Measurements from ENCODE around the gene MDM2. TPM values are rescaled to one million over a fixed set of nuclear protein-coding genes. Genes with fewer than 3 reads are reported as not detected.

The MDM2 gene
- total and polyA plus RNA-seq, 2 of the 13 experiments (the other 11 are each of a cell fraction or from before 2014, with no cell fraction given): 29.3 to 314 TPM

DNA sequence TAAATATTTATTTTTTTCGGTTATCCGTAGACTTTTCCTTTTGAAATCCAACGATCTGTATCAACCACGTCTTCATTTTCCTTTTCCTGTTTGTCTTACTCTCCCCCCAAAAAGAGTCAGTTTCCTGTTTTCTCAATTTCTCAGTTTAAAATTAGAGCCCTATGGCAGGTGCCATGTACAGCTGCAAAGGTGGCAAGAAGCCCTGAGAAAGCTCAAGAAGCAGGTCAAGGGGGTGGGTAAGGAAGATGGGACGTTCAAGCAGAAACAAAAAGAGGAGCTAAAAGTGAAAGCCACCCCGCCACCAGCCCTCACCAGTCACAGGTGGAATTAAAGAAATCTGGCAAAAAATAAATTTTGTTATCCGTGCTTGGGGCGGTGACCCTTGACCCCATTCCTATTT lies 35.3 kb upstream of the MDM2 start (continued):
- TF ChIP-seq NCOA2 (CRISPR knock-in tag; IDR thresholded peaks at IDR 0.05) (no peak), ZNF282 (IDR thresholded peaks at IDR 0.05; ENCODE audit: partially characterized antibody) (no peak)

DNA sequence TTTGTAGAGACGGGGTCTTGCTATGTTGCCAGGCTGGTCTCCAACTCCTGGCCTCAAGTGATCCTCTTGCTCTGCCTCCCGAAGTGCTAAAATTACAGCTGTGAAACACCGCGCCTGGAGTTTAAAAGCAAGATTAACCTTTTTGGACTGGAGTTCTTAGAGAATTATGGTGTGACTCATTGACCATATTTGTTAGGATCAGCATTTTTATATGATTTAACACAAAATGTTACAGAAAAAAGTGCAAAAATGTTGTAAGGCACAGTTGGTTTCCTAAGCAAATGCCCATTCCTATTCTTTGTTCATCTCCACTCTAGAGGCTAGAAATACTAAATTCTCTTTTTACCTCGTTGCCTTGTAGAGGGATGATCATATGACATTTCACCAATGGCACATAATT lies 34.4 kb upstream of the MDM2 start:
- CTCF ChIA-PET (ENCODE audit: low intra/inter-chr PET ratio, low total read pairs): no interaction called here
- ATAC-seq: no peak

DNA sequence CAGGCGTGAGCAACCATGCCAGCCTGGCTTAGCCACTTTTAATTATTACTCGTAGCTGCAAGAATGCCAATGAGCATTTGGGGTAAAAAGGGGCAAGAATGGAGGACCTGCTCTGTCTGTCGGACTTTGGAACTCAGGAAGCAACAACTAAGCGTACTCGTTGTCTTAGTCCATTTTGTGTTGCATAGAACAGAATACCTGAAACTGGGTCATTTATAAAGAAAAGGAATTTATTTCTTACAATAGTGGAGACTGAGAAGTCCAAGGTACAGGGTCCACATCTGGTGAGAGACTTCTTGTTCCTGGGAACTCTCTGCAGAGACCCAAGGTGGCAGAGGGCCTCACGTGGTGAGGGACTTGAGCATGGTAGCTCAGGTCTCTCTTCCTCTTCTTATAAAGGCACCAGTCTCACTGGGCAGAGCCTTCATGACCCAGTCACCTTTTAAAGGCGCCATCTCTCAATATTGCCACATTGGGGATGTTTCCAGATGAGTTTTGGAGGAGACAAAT lies 32.8 kb upstream of the MDM2 start:
- Histone ChIP-seq H3K36me3 (replicated peaks in 1 of 2; ENCODE audit: control insufficient read depth in 1 of 2, insufficient read depth in 2 of 2, low read length in 2 of 2) (no peaks in the 10 kb centered on the region; a peak in 2 of 5 replicates), H3K79me2 (ENCODE audit: insufficient read depth, low read length) (no peaks in the 10 kb centered on the region), H3K9me3 (ENCODE audit: low read length) (no peaks in the 10 kb centered on the region), H2AFZ (ENCODE audit: low read length) (no peak overlapping the region), H3K4me3 (replicated peaks in 1 of 3; ENCODE audit: insufficient read depth in 1 of 3, low read depth in 2 of 3, low read length in 3 of 3) (no peak overlapping the region), H3K4me2 (ENCODE audit: low read depth, low read length) (no peak overlapping the region), H3K27ac (ENCODE audit: extremely low read length, insufficient read depth, low read length) (no peak overlapping the region), H4K20me1 (ENCODE audit: insufficient read depth, low read length) (no peaks in the 10 kb centered on the region), H3K4me1 (ENCODE audit: insufficient read depth, low read length) (peaks cover 8% of the 10 kb centered on the region), H3K27me3 (ENCODE audit: control insufficient read depth in 1 of 2, insufficient read depth in 2 of 2, low read length in 2 of 2) (no peaks in the 10 kb centered on the region), H3K9ac (ENCODE audit: insufficient read depth, low read depth, low read length) (no peak overlapping the region)
- BruUV-seq (replicated peaks): no TSS peak
- POLR2A ChIA-PET: interaction anchor here (0.7 kb wide), 1 partner anchor 26 kb away, joined by 3 read pairs; no protein-coding TSS in a partner anchor
- CTCF ChIA-PET (ENCODE audit: low intra/inter-chr PET ratio, low total read pairs): no interaction called here
- FAIRE-seq: no peak
- intact Hi-C loops (cut with micrococcal nuclease; ENCODE audit: unreplicated experiment) (no loop called here), in situ Hi-C loops (cut with HindIII; ENCODE audit: extremely low pct_ligation_motif_present, low pct_unique_long_range_greater_than_20kb) (no loop called here)
- 96% methylated on average over 7 of the region's 7 CpGs for WGBS (ENCODE audit: low lambda C conversion rate)
- no peak for ATAC-seq
- no peak for DNase-seq (ENCODE audit: low spot score)
- TF ChIP-seq, protein P1, sequence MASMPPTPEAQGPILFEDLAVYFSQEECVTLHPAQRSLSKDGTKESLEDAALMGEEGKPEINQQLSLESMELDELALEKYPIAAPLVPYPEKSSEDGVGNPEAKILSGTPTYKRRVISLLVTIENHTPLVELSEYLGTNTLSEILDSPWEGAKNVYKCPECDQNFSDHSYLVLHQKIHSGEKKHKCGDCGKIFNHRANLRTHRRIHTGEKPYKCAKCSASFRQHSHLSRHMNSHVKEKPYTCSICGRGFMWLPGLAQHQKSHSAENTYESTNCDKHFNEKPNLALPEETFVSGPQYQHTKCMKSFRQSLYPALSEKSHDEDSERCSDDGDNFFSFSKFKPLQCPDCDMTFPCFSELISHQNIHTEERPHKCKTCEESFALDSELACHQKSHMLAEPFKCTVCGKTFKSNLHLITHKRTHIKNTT (CRISPR knock-in tag; IDR thresholded peaks at IDR 0.05): no peak
- TF ChIP-seq ZNF33A (CRISPR knock-in tag; IDR thresholded peaks at IDR 0.05; ENCODE audit: borderline replicate concordance) (no peak), BCL6 (CRISPR knock-in tag; IDR thresholded peaks at IDR 0.05) (no peak), BORCS8-MEF2B (CRISPR knock-in tag; IDR thresholded peaks at IDR 0.05) (no peak), ETV5 (CRISPR knock-in tag; IDR thresholded peaks at IDR 0.05; ENCODE audit: borderline replicate concordance) (no peak)

More for the DNA sequence above, 34.4 kb upstream of the MDM2 start:
- no peak for FAIRE-seq
- no peak overlapping the region for H3K27ac ChIP-seq (ENCODE audit: extremely low read length, insufficient read depth, low read length)
- H2AFZ ChIP-seq (ENCODE audit: low read length): no peak overlapping the region
- intact Hi-C loops (cut with micrococcal nuclease; ENCODE audit: unreplicated experiment): no loop called here
- BruUV-seq (replicated peaks): no TSS peak
- POLR2A ChIA-PET: interaction anchor here (1.3 to 2.2 kb wide), 2 partner anchors 14 to 35 kb away, joined by 4 to 6 read pairs; partner anchors contain the start of gene MDM2
- H4K20me1 ChIP-seq (ENCODE audit: insufficient read depth, low read length): no peaks in the 10 kb centered on the region
- H3K4me1 ChIP-seq (ENCODE audit: insufficient read depth, low read length): peaks cover 8% of the 10 kb centered on the region
- in situ Hi-C loops (cut with HindIII; ENCODE audit: extremely low pct_ligation_motif_present, low pct_unique_long_range_greater_than_20kb): no loop called here
- DNase-seq (ENCODE audit: low spot score): no peak
- H3K27me3 ChIP-seq (ENCODE audit: control insufficient read depth in 1 of 2, insufficient read depth in 2 of 2, low read length in 2 of 2): no peaks in the 10 kb centered on the region
- no peaks in the 10 kb centered on the region for H3K79me2 ChIP-seq (ENCODE audit: insufficient read depth, low read length)
- no peak overlapping the region for H3K4me3 ChIP-seq (replicated peaks in 1 of 3; ENCODE audit: insufficient read depth in 1 of 3, low read depth in 2 of 3, low read length in 3 of 3)
- no peaks in the 10 kb centered on the region; a peak in 2 of 5 replicates for H3K36me3 ChIP-seq (replicated peaks in 1 of 2; ENCODE audit: control insufficient read depth in 1 of 2, insufficient read depth in 2 of 2, low read length in 2 of 2)
- TF ChIP-seq MAFK (conservative IDR thresholded peaks at IDR 0.05 in 1 of 2, IDR thresholded peaks at IDR 0.05 in 1 of 2; ENCODE audit: low read length in 2 of 2) (peak; percentile 48 to 65), MAFF (IDR thresholded peaks at IDR 0.05; ENCODE audit: low read depth, low read length) (peak; percentile 35; the same call in 1 of the 2 replicates)
- TF ChIP-seq, protein P2, sequence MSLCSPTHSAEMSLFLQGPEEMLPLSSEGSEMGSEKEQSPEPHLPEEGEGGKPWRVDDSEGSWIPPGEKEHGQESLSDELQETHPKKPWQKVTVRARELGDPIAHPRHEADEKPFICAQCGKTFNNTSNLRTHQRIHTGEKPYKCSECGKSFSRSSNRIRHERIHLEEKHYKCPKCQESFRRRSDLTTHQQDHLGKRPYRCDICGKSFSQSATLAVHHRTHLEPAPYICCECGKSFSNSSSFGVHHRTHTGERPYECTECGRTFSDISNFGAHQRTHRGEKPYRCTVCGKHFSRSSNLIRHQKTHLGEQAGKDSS (CRISPR knock-in tag; IDR thresholded peaks at IDR 0.05; ENCODE audit: borderline replicate concordance, low read depth): no peak
- no peaks in the 10 kb centered on the region for H3K9me3 ChIP-seq (ENCODE audit: low read length)
- 90% methylated on average over 5 of the region's 5 CpGs for WGBS (ENCODE audit: low lambda C conversion rate)
- no peak overlapping the region for H3K4me2 ChIP-seq (ENCODE audit: low read depth, low read length)
- H3K9ac ChIP-seq (ENCODE audit: insufficient read depth, low read depth, low read length): no peak overlapping the region

Data from HepG2 (cell line).